IMR-90 (cell line): ENCODE measurements around the gene DCAF8L2. TPM values are rescaled to one million over a fixed set of nuclear protein-coding genes. Genes with fewer than 3 reads are reported as not detected.

ENCODE experiments used
- ATAC-seq: fragments of 200-7000 bp; cut with Tn5 transposase; 2 replicates; pipeline ENCODE4 v1.9.1; 2020; ENCODE audit warnings: low read depth, mild to moderate bottlenecking, moderate library complexity
- BruUV-seq: library from RNA; stranded (reverse); fragments of 400-500 nt; replicated peaks from 2 replicates; lab custom pipeline; 2021; lab: Mats Ljungman, UMichigan
- CTCF ChIA-PET: fragments of 300-600 bp; formaldehyde crosslinking; extraction: SDS; loops from one replicate; lab custom pipeline; 2021; ENCODE audit warnings: antibody characterized with exemption; lab: Yijun Ruan, JAX
- POLR2A ChIA-PET: fragments of 300-600 bp; sonication (Branson Sonifier 250); formaldehyde crosslinking; loops from one replicate; lab custom pipeline; 2022; ENCODE audit warnings: antibody characterized with exemption; ENCODE audit not compliant: unreplicated experiment; lab: Charles Lee
- DNase-seq: peaks from one replicate; pipeline ENCODE4 v3.0.0; 2013
- H2AFZ ChIP-seq: replicated peaks from 2 replicates; pipeline ENCODE3; 2013; ENCODE audit warnings: low read length, mild to moderate bottlenecking; ENCODE audit not compliant: poor library complexity
- H2AK5ac ChIP-seq: 2 replicates; pipeline ENCODE4 v1.6.1; 2013; ENCODE audit warnings: low read depth, low read length, inconsistent platforms
- H2AK9ac ChIP-seq: replicated peaks from 2 replicates; pipeline ENCODE3; 2013; ENCODE audit warnings: mild to moderate bottlenecking, low read depth, low read length, moderate library complexity; ENCODE audit not compliant: poor library complexity
- H2BK120ac ChIP-seq: 2 replicates; pipeline ENCODE4 v1.6.1; 2013; ENCODE audit warnings: low read depth, low read length, inconsistent platforms
- H2BK15ac ChIP-seq: 3 replicates; pipeline ENCODE4 v1.6.1; 2013; ENCODE audit warnings: low read depth, low read length, inconsistent platforms
- H2BK20ac ChIP-seq: 2 replicates; pipeline ENCODE4 v1.6.1; 2013; ENCODE audit warnings: low read depth, mild to moderate bottlenecking, inconsistent platforms, low read length, moderate library complexity
- H2BK5ac ChIP-seq: 2 replicates; pipeline ENCODE4 v1.6.1; 2013; ENCODE audit warnings: mild to moderate bottlenecking, low read depth, low read length, inconsistent platforms; ENCODE audit not compliant: poor library complexity, severe bottlenecking
- H3K14ac ChIP-seq: replicated peaks from 2 replicates; pipeline ENCODE4 v1.6.1; 2013; ENCODE audit warnings: low read depth, low read length, inconsistent platforms
- H3K18ac ChIP-seq: 2 replicates; pipeline ENCODE4 v1.6.1; 2013; ENCODE audit warnings: low read depth, low read length, control low read depth
- H3K23ac ChIP-seq: 2 replicates; pipeline ENCODE4 v1.6.1; 2013; ENCODE audit warnings: low read depth, low read length, inconsistent platforms
- H3K27ac ChIP-seq: 2 replicates; pipeline ENCODE4 v1.5.1; 2013; ENCODE audit warnings: mild to moderate bottlenecking, control low read depth, low read length; ENCODE audit not compliant: insufficient read depth
- H3K27me3 ChIP-seq: 2 replicates; pipeline ENCODE4 v1.6.1; 2013; ENCODE audit warnings: low read length; ENCODE audit not compliant: control insufficient read depth, insufficient read depth
- H3K36me3 ChIP-seq: 2 replicates; pipeline ENCODE4 v1.6.1; 2013; ENCODE audit warnings: low read length, mixed read lengths; ENCODE audit not compliant: control insufficient read depth, insufficient read depth
- H3K4ac ChIP-seq: 2 replicates; pipeline ENCODE4 v1.6.1; 2013; ENCODE audit warnings: low read depth, low read length, inconsistent platforms
- H3K4me1 ChIP-seq: 2 replicates; pipeline ENCODE4 v1.6.1; 2013; ENCODE audit warnings: low read length, mixed read lengths; ENCODE audit not compliant: control insufficient read depth, insufficient read depth
- H3K4me2 ChIP-seq: 2 replicates; pipeline ENCODE4 v1.6.1; 2013; ENCODE audit warnings: low read depth, mild to moderate bottlenecking, control low read depth, low read length, moderate library complexity
- H3K4me3 ChIP-seq: 2 replicates; pipeline ENCODE4 v1.5.1; 2013; ENCODE audit warnings: low read depth, mild to moderate bottlenecking, control low read depth, low read length, moderate library complexity; ENCODE audit not compliant: insufficient read depth
- H3K56ac ChIP-seq: 2 replicates; pipeline ENCODE4 v1.6.1; 2013; ENCODE audit warnings: low read length, inconsistent platforms; ENCODE audit not compliant: insufficient read depth; ENCODE audit errors: extremely low read depth
- H3K79me1 ChIP-seq, 2 experiments: 2 replicates each; pipeline ENCODE4 v1.6.1; 2013; ENCODE audit warnings: low read length in 2 of 2, inconsistent platforms in 1 of 2, low read depth in 1 of 2
- H3K9ac ChIP-seq: 2 replicates; pipeline ENCODE4 v1.6.1; 2013; ENCODE audit warnings: low read depth, low read length, control low read depth
- H3K9me1 ChIP-seq: 2 replicates; pipeline ENCODE4 v1.6.1; 2013; ENCODE audit warnings: low read length, inconsistent platforms; ENCODE audit not compliant: insufficient read depth
- H3K9me3 ChIP-seq: 2 replicates; pipeline ENCODE4 v1.6.1; 2013; ENCODE audit warnings: low read length; ENCODE audit not compliant: control insufficient read depth, insufficient read depth
- H4K20me1 ChIP-seq: 2 replicates; pipeline ENCODE4 v1.6.1; 2013; ENCODE audit warnings: low read length, inconsistent platforms; ENCODE audit not compliant: insufficient read depth
- H4K5ac ChIP-seq: 2 replicates; pipeline ENCODE4 v1.6.1; 2013; ENCODE audit warnings: mild to moderate bottlenecking, low read depth, low read length, control low read depth
- H4K8ac ChIP-seq, 2 experiments: 2 replicates each; pipeline ENCODE4 v1.6.1; 2013; ENCODE audit warnings: low read depth in 2 of 2, low read length in 2 of 2, control low read depth in 1 of 2, inconsistent platforms in 1 of 2
- H4K91ac ChIP-seq: 2 replicates; pipeline ENCODE4 v1.6.1; 2013; ENCODE audit warnings: low read depth, low read length, inconsistent platforms; ENCODE audit not compliant: insufficient read depth
- BHLHE40 ChIP-seq: fragments of 150-350 bp; IDR thresholded peaks from 2 replicates; pipeline ENCODE4 v1.6.1; 2016; ENCODE audit warnings: mild to moderate bottlenecking, low read depth, low read length
- NFE2L2 ChIP-seq: fragments of 150-350 bp; IDR thresholded peaks from 2 replicates; pipeline ENCODE4 v1.6.1; 2016; ENCODE audit warnings: low read depth, mild to moderate bottlenecking, low read length
- POLR2A ChIP-seq: IDR thresholded peaks from 2 replicates; pipeline ENCODE4 v1.6.1; 2012; ENCODE audit warnings: mild to moderate bottlenecking, low read depth, low read length
- WGBS, 2 experiments: methylation state at CpG; one replicate each; pipeline versions ENCODE4 v1.1.5 to v1.1.7; 2013; ENCODE audit warnings: missing lambda C conversion rate in 2 of 2; ENCODE audit not compliant: insufficient read length in 1 of 2; ENCODE audit errors: extremely low coverage in 2 of 2; 5-methylcytosine and 5-hydroxymethylcytosine counted together
- dilution Hi-C: fragments of 300-500 bp; cut with HindIII; formaldehyde crosslinking; loops from one replicate; pipeline ENCODE4 v1.14.3; 2018; ENCODE audit warnings: low sequenced_read_pairs; ENCODE audit not compliant: unreplicated experiment
- in situ Hi-C: fragments of 300-500 bp; cut with MboI; formaldehyde crosslinking; loops from 3 replicates; pipeline ENCODE4 v1.14.3; 2019; ENCODE audit warnings: low sequenced_read_pairs, inconsistent platforms, mixed read lengths
- intact Hi-C: fragments of 100-400 bp; cut with micrococcal nuclease; formaldehyde crosslinking; loops from 2 replicates; pipeline ENCODE4 v1.10.0; 2022
- polyA plus RNA-seq, 3 experiments: library from polyadenylated mRNA; depleted of rRNA; stranded (reverse); fragments of >200 nt; gene quantifications; 2 replicates each; pipeline ENCODE4 v1.2.3, GENCODE V29; 2012; ENCODE audit warnings: low replicate concordance in 1 of 3
- total RNA-seq: library from RNA; depleted of rRNA; stranded (reverse); fragments of >200 nt; gene quantifications from 2 replicates; pipeline ENCODE4 v1.2.3, GENCODE V29; 2012

The DCAF8L2 gene
- total and polyA plus RNA-seq, 2 of the 4 experiments (the other 2 are of a cell fraction): not detected

- Histone ChIP-seq H3K9ac (no peak overlapping the region), H3K4me1 (no peaks in the 10 kb centered on the region), H3K9me1 (no peaks in the 10 kb centered on the region), H3K79me1 (no peaks in the 10 kb centered on the region), H2BK20ac (no peak overlapping the region), H3K56ac (no peak overlapping the region), H3K4me3 (no peak overlapping the region), H4K8ac (no peak overlapping the region), H3K4me2 (no peak overlapping the region), H4K91ac (no peak overlapping the region), H3K27ac (no peak overlapping the region), H3K27me3 (no peaks in the 10 kb centered on the region), H4K20me1 (no peaks in the 10 kb centered on the region), H2BK5ac (no peak overlapping the region), H2AK5ac (no peak overlapping the region), H3K23ac (no peak overlapping the region), H3K36me3 (no peaks in the 10 kb centered on the region), H3K18ac (no peak overlapping the region), H3K14ac (no peak overlapping the region), H3K4ac (no peak overlapping the region), H2BK120ac (no peak overlapping the region), H2AK9ac (no peak overlapping the region), H3K9me3 (no peaks in the 10 kb centered on the region), H2AFZ (no peak overlapping the region), H4K5ac (no peak overlapping the region), H2BK15ac (no peak overlapping the region)
- ChIA-PET CTCF (no interaction called here), POLR2A (no interaction called here)
- TF ChIP-seq POLR2A (no peak), NFE2L2 (no peak), BHLHE40 (no peak)
- in situ Hi-C loops (no loop called here), intact Hi-C loops (no loop called here), dilution Hi-C loops (no loop called here)
- WGBS, 2 experiments: no CpG with 5 or more reads among the region's 4 CpGs
- ATAC-seq (no peak), DNase-seq (no peak)
- BruUV-seq: no TSS peak
These were observed 18.5 kb downstream of the DCAF8L2 start for GRCh38 chrX:27608671-27609070.
